Mammary epithelial cell (primary cell): Measurements from ENCODE around the gene KLHL6.

Experiments
- CTCF ChIP-seq, 2 donors: IDR thresholded peaks in 1 of 2; conservative IDR thresholded peaks in 1 of 2; 2 replicates each; pipeline ENCODE4 v1.5.1; 2011 to 2012; ENCODE audit warnings: inconsistent platforms in 2 of 2, low read length in 2 of 2, mild to moderate bottlenecking in 2 of 2, control low read depth in 1 of 2, low read depth in 1 of 2; ENCODE audit not compliant: insufficient read depth in 1 of 2; ENCODE audit errors: extremely low read depth in 1 of 2
- EZH2 ChIP-seq: IDR thresholded peaks from 2 replicates; pipeline ENCODE4 v1.6.1; 2012; ENCODE audit warnings: low read length, inconsistent platforms, borderline replicate concordance

GRCh38 chr3:183504597-183504996 lies 50.9 kb downstream of the KLHL6 start:
- TF ChIP-seq CTCF (conservative IDR thresholded peaks at IDR 0.05 in 1 of 2, IDR thresholded peaks at IDR 0.05 in 1 of 2; ENCODE audit: extremely low read depth in 1 of 2, insufficient read depth in 1 of 2, low read depth in 1 of 2, low read length in 2 of 2) (no peak), EZH2 (no peak)
